HG02798 (cell line): Measurements from ENCODE around the gene RTN4RL1.

Experiments
- ATAC-seq: cut with Tn5 transposase; IDR thresholded peaks from one replicate; pipeline ENCODE4 v1.9.1; 2021; ENCODE audit warnings: mild to moderate bottlenecking; ENCODE audit not compliant: unreplicated experiment, poor library complexity

RTN4RL1 gene

GRCh38 chr17:2025220-2025621, at the start of gene RTN4RL1:
Gene RTN4RL1 (minus strand): TSS chr17:2025334. CDS start chr17:2024865, 469 bp downstream.
- no peak for ATAC-seq

GRCh38 chr17:2074919-2075318, 49.8 kb upstream of the RTN4RL1 start:
- ATAC-seq = no peak

GRCh38 chr17:2071455-2072281, 46.5 kb upstream of the RTN4RL1 start:
- ATAC-seq = no peak

- no peak for ATAC-seq
Observed at GRCh38 chr17:2071024-2071385, 45.9 kb upstream of the RTN4RL1 start.

GRCh38 chr17:2070241-2071023, 45.3 kb upstream of the RTN4RL1 start:
- peak; percentile 82 for ATAC-seq

- no peak for ATAC-seq
Observed at GRCh38 chr17:2068519-2069051, 43.5 kb upstream of the RTN4RL1 start.

GRCh38 chr17:2068031-2068518, 42.9 kb upstream of the RTN4RL1 start:
- ATAC-seq = no peak

GRCh38 chr17:2067608-2068024, 42.5 kb upstream of the RTN4RL1 start:
- ATAC-seq = no peak

- no peak for ATAC-seq
Observed at GRCh38 chr17:2067048-2067561, 42.0 kb upstream of the RTN4RL1 start.

- ATAC-seq = no peak
Observed at GRCh38 chr17:2065949-2066400, 40.8 kb upstream of the RTN4RL1 start.

- ATAC-seq = no peak
Observed at GRCh38 chr17:2064980-2065785, 40.0 kb upstream of the RTN4RL1 start.

GRCh38 chr17:2064520-2064971, 39.4 kb upstream of the RTN4RL1 start:
- ATAC-seq = no peak

GRCh38 chr17:2064147-2064489, 39.0 kb upstream of the RTN4RL1 start:
- ATAC-seq = no peak

- no peak for ATAC-seq
Observed at GRCh38 chr17:2063261-2064146, 38.4 kb upstream of the RTN4RL1 start.

- no peak for ATAC-seq
Observed at GRCh38 chr17:2062571-2063183, 37.5 kb upstream of the RTN4RL1 start.

- no peak for ATAC-seq
Observed at GRCh38 chr17:2061441-2061958, 36.4 kb upstream of the RTN4RL1 start.

GRCh38 chr17:2060681-2061440, 35.7 kb upstream of the RTN4RL1 start:
- no peak for ATAC-seq

GRCh38 chr17:2060385-2060658, 35.2 kb upstream of the RTN4RL1 start:
- no peak for ATAC-seq
